Stimulated activated CD4-positive, alpha-beta T cell treated with anti-CD3 and anti-CD28 coated beads, Interleukin-1b, Interleukin-23, amount 100 ng/mL, for 24 hours (primary cell): ENCODE results near the gene ARHGEF10L.
A peak's percentile ranks its signal among the peaks of the same experiment; 100 is the strongest.

Experiments
- DNase-seq, 4 experiments: peaks; one replicate each; pipeline ENCODE4 v3.0.0-alpha.2; 2020; ENCODE audit warnings: low read depth in 4 of 4, low spot score in 1 of 4

The ARHGEF10L gene

DNA sequence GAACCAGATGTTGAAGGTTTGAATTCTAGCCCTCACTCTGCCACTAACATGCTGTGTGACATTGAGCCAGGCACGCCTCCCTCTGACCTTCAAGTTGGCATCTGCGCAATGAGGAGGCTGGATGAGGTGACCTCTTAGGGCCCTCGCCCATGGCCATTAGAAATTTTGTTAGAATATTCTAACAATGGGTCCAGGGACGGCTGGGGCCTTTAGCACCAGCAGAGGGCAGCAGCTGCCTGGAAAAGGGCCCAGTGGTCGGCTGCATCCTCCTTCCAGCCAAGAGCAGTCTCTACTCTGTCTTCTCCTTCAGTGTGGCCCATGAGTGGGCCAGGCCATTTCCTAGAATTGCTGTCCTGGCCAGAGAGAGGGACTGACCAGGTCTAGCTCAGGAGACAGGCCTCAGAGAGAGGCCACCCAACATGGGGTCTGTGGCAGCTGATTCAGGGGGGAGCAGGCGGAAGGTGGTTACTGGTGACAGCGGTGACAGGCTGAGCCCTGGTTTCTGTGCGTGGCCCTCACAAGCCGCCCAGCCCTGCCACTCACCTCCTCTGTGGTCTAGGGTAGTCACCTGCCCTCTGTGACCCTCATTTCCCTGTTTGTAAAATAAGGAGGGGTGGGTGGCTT is 114.3 kb downstream of the ARHGEF10L start:
- peak in 1 of 4 experiments; percentile 7 for DNase-seq

DNA sequence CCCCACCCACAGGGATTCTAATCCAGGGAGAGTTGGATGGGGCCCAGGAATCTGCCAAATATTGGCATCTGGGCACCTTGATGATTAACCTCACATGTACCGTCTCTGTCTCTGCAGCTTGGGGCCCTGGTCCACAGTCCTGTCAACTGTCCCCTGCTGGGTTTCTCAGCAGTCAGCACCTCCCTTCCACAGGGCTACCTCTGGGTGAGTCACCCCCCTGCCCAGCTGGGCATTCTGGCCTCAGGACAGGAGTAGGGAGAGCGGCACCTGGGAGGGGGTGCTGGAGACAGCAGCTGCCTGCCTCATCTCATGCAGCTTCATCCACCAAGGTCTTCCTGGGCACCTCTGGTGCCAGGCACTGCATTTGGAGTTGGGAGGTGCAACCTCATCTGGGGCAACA is 115.0 kb downstream of the ARHGEF10L start:
- no peak for DNase-seq

DNA sequence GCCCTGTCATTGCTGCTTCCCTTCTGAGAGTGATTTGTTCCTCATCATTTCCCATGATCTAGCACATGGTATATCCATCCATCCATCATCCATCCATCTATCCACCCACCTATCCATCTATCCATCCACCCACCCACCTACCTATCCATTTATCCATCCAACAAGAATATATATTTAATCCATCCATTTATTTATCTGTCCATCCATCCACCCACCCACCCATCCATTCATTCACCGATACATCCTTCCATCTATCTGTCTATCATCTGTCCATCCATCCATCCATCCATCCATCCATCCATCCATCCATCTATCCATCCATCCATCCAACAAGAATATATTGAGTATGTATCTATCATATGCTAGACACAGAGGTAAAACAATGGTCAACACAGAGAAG is 115.7 kb downstream of the ARHGEF10L start:
- no peak for DNase-seq

- no peak for DNase-seq
Observed at GRCh38 chr1:17655922-17656321, 116.4 kb downstream of the ARHGEF10L start.

DNA sequence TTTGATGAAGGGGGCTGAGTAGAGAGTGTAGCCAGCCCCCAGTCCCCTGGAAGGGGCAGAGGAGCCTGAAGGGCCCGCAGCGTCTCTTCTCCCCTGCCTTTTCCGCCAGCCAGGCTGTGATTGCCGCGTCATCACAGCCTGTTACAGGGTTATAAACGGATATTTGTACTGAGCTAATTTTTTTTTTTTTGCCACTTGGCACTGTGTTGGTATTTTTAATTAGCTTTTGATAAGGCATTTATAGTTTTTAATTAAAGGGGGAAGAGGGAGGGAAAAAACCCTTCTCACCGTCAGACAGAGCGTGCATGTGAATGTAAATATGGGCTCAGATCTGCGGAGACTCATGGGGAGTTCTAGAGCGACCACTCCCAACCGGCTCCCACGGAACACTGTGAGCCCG is 117.9 kb downstream of the ARHGEF10L start:
- DNase-seq, result no peak

DNA sequence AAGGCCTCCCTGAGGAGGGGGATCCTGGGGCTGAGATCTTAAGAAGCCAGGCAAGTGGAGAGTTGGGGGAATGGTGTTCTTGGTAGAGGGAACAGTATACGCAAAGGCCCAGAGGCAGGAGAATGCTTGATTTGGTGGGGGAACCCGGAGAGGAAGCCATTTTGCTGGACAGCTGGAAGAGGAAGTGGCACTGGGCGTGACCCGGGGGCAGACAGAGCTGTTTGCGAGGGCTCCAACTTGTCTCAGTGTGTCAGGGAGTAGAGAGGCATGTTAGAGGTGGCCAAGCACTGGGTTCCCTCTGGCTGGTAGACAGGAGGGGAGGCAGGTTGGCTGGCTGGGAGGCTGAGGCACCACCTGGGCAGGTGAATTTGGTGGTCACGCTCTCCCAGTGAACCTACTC is 119.3 kb downstream of the ARHGEF10L start:
- no peak for DNase-seq

GRCh38 chr1:17661546-17662157 is 122.2 kb downstream of the ARHGEF10L start:
- DNase-seq, result peak; percentile 15 to 44 (median 37)

DNA sequence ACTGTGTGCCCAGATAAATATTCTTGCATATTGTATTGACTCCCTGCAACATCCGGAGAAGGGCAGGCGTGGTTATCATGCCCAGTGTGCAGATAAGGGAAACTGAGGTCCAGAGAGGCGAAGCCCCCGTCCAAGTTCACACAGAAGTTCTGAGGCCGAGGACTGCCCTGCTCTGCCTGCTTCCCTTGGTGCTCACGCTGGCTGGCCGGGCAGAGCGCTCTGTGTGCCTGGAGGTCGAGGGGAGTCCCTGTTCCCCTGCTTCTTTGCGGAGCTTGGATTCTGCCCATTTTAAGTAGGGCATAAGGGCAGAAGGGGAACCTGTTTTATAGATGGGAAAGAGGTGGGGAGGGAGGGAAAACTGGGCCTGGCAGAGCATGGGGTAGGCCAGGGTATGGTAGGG is 122.8 kb downstream of the ARHGEF10L start:
- no peak for DNase-seq

DNA sequence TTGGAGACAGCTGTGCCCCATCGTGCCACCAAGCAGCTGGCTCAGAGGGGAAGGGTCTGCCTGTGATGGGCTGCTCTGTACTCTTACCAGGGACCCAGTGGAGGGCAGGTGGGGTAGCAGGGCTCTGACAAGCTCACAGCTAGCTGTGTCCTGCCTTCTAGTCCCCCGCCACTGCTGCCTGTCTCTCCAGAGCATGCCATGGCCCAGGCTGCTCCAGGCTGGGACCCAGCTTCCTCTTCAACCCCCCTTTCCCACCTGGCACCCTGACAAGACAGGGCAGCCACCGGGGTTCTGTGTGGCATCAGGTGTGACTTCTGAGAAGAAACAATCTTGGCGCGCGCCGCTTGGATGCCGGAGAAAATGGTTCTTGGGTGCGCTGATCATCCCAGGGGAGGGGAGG is 123.3 kb downstream of the ARHGEF10L start:
- DNase-seq, result no peak

- no peak for DNase-seq
Observed at GRCh38 chr1:17663646-17664045, 124.1 kb downstream of the ARHGEF10L start.

DNA sequence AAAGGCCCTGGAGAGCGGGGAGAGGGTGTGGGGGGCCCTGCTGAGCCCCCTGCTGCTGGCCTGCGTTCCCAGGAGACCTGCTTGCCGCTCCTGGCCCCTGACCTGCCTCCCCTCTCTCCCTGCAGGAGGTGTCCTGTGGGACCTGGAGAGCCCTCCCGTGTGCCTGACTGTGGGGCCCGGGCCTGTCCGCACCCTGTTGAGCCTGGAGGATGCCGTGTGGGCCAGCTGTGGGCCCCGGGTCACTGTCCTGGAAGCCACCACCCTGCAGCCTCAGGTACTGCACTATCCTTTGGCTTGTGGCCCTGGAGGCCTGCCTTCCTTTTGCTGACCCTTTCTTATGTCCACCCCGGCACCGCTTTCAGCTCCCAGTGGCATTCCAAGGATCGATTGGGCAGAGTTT is 124.8 kb downstream of the ARHGEF10L start:
- DNase-seq, result no peak

- DNase-seq, result no peak
Observed at GRCh38 chr1:17665054-17665453, 125.6 kb downstream of the ARHGEF10L start.

- no peak for DNase-seq
Observed at GRCh38 chr1:17665950-17666720, 126.6 kb downstream of the ARHGEF10L start.

GRCh38 chr1:17667641-17668040 is 128.1 kb downstream of the ARHGEF10L start:
- DNase-seq, result no peak

- DNase-seq, result no peak
Observed at GRCh38 chr1:17668195-17668594, 128.7 kb downstream of the ARHGEF10L start.

DNA sequence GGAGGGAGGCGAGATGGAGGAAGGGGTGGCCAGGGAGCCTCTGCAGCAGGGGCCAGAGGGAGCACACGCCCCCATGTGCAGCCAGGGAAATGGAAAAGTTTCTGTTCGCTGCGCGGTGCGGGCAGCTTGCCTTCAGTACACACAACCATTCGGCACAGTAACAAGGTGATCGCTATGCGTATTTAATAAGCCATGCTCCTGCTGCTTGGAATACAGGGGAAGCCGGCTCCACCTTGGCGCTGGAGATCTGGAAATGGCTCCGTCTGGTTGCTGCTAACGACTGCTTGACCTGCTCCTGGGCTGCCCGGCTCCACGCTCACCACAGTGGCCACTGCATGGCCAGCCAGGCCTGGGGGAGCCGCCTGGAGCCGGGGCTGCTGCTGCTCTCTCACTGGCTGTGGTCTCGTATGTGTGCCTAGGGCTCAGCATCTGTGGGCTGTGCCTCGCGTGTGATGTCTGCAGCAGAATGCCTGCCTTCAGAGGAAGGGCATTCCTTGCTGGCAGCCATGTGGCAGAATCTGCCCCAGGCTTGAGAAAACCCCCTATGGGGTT is 129.2 kb downstream of the ARHGEF10L start:
- DNase-seq, result no peak

DNA sequence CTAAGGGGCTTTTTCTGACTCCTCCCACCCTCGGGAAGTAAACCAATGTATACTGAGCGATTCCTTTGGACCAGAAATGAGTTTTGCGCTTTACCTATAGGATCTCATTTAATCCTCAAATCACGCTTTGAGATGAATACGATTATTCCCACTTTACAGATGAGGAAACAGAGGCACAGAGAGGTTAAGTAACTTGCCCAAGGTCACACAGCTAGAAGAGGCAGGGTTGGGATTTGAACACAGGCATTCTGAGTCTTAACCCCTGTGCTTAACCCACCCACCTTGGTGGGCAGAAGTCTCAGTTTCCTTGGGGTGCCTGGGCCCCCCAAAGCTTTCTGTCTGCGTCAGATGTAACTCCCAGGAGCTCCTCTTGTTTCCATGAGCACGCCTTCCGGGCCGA is 129.8 kb downstream of the ARHGEF10L start:
- DNase-seq, result no peak

DNA sequence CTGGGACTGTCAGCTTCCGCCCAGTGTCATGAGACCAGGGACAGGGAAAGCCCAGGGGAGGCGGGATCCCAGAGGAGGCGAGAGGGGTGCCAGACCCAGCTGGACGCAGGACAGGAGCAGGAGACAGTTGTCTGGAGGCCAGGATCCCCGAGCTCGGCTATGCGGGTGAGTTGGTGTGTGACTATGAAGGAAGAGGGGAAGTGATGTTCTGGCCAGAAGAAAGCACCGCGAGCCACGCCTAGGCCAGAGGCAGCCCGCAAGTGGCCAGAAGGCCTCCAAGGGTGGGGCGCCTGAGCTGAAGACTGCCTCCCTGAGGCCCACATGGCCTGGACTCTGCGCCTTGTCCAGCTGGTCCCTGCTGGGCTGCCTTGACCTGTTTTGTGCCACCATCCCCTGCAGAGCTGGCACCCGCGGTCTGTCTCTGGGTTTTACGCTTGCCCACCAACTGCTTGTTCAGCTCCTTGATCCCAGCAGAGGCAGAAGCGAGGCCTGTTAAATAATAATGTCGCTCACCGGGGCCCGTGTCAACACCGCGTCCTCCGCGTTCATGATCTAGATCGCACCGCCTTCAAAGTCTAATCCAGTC is 130.5 kb downstream of the ARHGEF10L start:
- DNase-seq, result no peak

GRCh38 chr1:17670587-17671313 is 131.3 kb downstream of the ARHGEF10L start:
- no peak for DNase-seq

GRCh38 chr1:17671314-17671705 is 131.8 kb downstream of the ARHGEF10L start:
- DNase-seq, result no peak

DNA sequence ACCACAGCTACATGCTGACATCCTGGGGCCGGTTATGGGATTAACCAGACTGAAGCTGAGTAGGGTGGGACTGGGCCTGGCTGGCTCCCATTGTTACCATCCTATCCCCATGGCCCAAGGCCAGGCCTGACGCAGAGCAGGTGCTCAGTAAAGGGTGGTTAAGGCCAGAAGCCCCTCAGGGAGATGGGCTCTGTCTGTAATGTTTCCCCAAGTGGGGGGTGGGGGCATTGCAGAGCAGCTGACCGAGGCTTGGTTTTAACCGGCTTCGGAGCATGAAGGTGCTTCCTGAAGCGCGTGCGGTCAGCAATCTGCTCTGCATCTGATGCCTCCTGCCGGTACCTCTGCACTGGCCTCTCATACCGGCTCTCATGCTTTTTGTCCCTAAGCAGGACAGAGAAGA is 132.2 kb downstream of the ARHGEF10L start:
- no peak for DNase-seq
